Measurements from ENCODE around the gene FAAP100.

FAAP100 gene

GRCh38 chr17:81518113-81518784, 33.9 kb downstream of the FAAP100 start:
- CTCF ChIA-PET: interaction anchor here (1.4 kb wide), 1 partner anchor 34 kb away, joined by 4 read pairs; no protein-coding TSS in a partner anchor
- DNase-seq (ENCODE audit: extremely low spot score): no peak
- TF ChIP-seq SP1 (IDR thresholded peaks at IDR 0.05) (no peak), LEF1 (IDR thresholded peaks at IDR 0.05; ENCODE audit: borderline replicate concordance) (no peak), BHLHE40 (IDR thresholded peaks at IDR 0.05; ENCODE audit: borderline replicate concordance) (no peak), FOXK2 (IDR thresholded peaks at IDR 0.05) (no peak), FOXM1 (IDR thresholded peaks at IDR 0.05; ENCODE audit: borderline replicate concordance) (no peak), ELF4 (IDR thresholded peaks at IDR 0.05) (no peak), CTBP1 (IDR thresholded peaks at IDR 0.05; ENCODE audit: borderline replicate concordance) (no peak), NFRKB (IDR thresholded peaks at IDR 0.05) (no peak), FOXA1 (IDR thresholded peaks at IDR 0.05) (no peak), HDGF (IDR thresholded peaks at IDR 0.05; ENCODE audit: borderline replicate concordance) (no peak), ZNF384 (IDR thresholded peaks at IDR 0.05) (no peak), L3MBTL2 (conservative IDR thresholded peaks at IDR 0.05) (no peak), PKNOX1 (IDR thresholded peaks at IDR 0.05) (no peak), SUZ12 (IDR thresholded peaks at IDR 0.05) (no peak), TARDBP (IDR thresholded peaks at IDR 0.05) (no peak), ARNT (IDR thresholded peaks at IDR 0.05) (no peak)
- POLR2A ChIA-PET: interaction anchor here (1.8 to 7.5 kb wide), 2 partner anchors 28 to 34 kb away, joined by 6 to 66 read pairs; partner anchors contain the start of gene FAAP100

- CTCF ChIA-PET: interaction anchor here (1.4 kb wide), 1 partner anchor 33 kb away, joined by 4 read pairs; no protein-coding TSS in a partner anchor
- POLR2A ChIA-PET: interaction anchor here (1.8 to 7.5 kb wide), 2 partner anchors 27 to 35 kb away, joined by 6 to 66 read pairs; partner anchors contain the start of gene FAAP100
- DNase-seq (ENCODE audit: extremely low spot score): no peak
Observed at GRCh38 chr17:81517339-81518112, 34.6 kb downstream of the FAAP100 start.

GRCh38 chr17:81517009-81517338, 35.2 kb downstream of the FAAP100 start:
- TF ChIP-seq ELF4 (IDR thresholded peaks at IDR 0.05): no peak
- TF ChIP-seq SUZ12 (IDR thresholded peaks at IDR 0.05): no peak
- TF ChIP-seq ZNF384 (IDR thresholded peaks at IDR 0.05): no peak
- no peak for TF ChIP-seq FOXM1 (IDR thresholded peaks at IDR 0.05; ENCODE audit: borderline replicate concordance)
- no peak for TF ChIP-seq HDGF (IDR thresholded peaks at IDR 0.05; ENCODE audit: borderline replicate concordance)
- DNase-seq (ENCODE audit: extremely low spot score): no peak
- CTCF ChIA-PET: no interaction called here
- POLR2A ChIA-PET: interaction anchor here (0.8 to 7.5 kb wide), 2 partner anchors 19 to 26 kb away, joined by 3 to 66 read pairs; no protein-coding TSS in a partner anchor

More at GRCh38 chr17:81517339-81518112, 34.6 kb downstream of the FAAP100 start:
- TF ChIP-seq TARDBP (IDR thresholded peaks at IDR 0.05) (no peak), ZNF384 (IDR thresholded peaks at IDR 0.05) (no peak), ELF4 (IDR thresholded peaks at IDR 0.05) (no peak), L3MBTL2 (conservative IDR thresholded peaks at IDR 0.05) (no peak), CTBP1 (IDR thresholded peaks at IDR 0.05; ENCODE audit: borderline replicate concordance) (no peak), SUZ12 (IDR thresholded peaks at IDR 0.05) (no peak), NFRKB (IDR thresholded peaks at IDR 0.05) (no peak), FOXM1 (IDR thresholded peaks at IDR 0.05; ENCODE audit: borderline replicate concordance) (no peak), FOXK2 (IDR thresholded peaks at IDR 0.05) (no peak), SP1 (IDR thresholded peaks at IDR 0.05) (no peak), BHLHE40 (IDR thresholded peaks at IDR 0.05; ENCODE audit: borderline replicate concordance) (no peak), LEF1 (IDR thresholded peaks at IDR 0.05; ENCODE audit: borderline replicate concordance) (no peak), FOXA1 (IDR thresholded peaks at IDR 0.05) (no peak), ARNT (IDR thresholded peaks at IDR 0.05) (no peak), HDGF (IDR thresholded peaks at IDR 0.05; ENCODE audit: borderline replicate concordance) (no peak)

GRCh38 chr17:81516439-81516838, 35.7 kb downstream of the FAAP100 start:
- no peak for DNase-seq (ENCODE audit: extremely low spot score)
- POLR2A ChIA-PET: interaction anchor here (0.8 to 7.5 kb wide), 3 partner anchors 20 to 35 kb away, joined by 3 to 66 read pairs (median 16); partner anchors contain the start of gene FAAP100
- CTCF ChIA-PET: no interaction called here
- TF ChIP-seq FOXA1 (IDR thresholded peaks at IDR 0.05): no peak
- no peak for TF ChIP-seq SP1 (IDR thresholded peaks at IDR 0.05)
- TF ChIP-seq BHLHE40 (IDR thresholded peaks at IDR 0.05; ENCODE audit: borderline replicate concordance): no peak
- no peak for TF ChIP-seq PKNOX1 (IDR thresholded peaks at IDR 0.05)
- TF ChIP-seq ELF4 (IDR thresholded peaks at IDR 0.05): no peak
- TF ChIP-seq SUZ12 (IDR thresholded peaks at IDR 0.05): no peak
- no peak for TF ChIP-seq LEF1 (IDR thresholded peaks at IDR 0.05; ENCODE audit: borderline replicate concordance)

- TF ChIP-seq ELF4 (IDR thresholded peaks at IDR 0.05) (no peak), ZNF384 (IDR thresholded peaks at IDR 0.05) (no peak), FOXK2 (IDR thresholded peaks at IDR 0.05) (no peak), NFRKB (IDR thresholded peaks at IDR 0.05) (no peak), LEF1 (IDR thresholded peaks at IDR 0.05; ENCODE audit: borderline replicate concordance) (no peak), BHLHE40 (IDR thresholded peaks at IDR 0.05; ENCODE audit: borderline replicate concordance) (no peak), SUZ12 (IDR thresholded peaks at IDR 0.05) (no peak), FOXA1 (IDR thresholded peaks at IDR 0.05) (no peak), PKNOX1 (IDR thresholded peaks at IDR 0.05) (no peak), ARNT (IDR thresholded peaks at IDR 0.05) (no peak), HDGF (IDR thresholded peaks at IDR 0.05; ENCODE audit: borderline replicate concordance) (no peak), L3MBTL2 (conservative IDR thresholded peaks at IDR 0.05) (no peak), FOXM1 (IDR thresholded peaks at IDR 0.05; ENCODE audit: borderline replicate concordance) (no peak), TARDBP (IDR thresholded peaks at IDR 0.05) (no peak), CTBP1 (IDR thresholded peaks at IDR 0.05; ENCODE audit: borderline replicate concordance) (no peak), SP1 (IDR thresholded peaks at IDR 0.05) (no peak)
- DNase-seq (ENCODE audit: extremely low spot score): no peak
- POLR2A ChIA-PET: interaction anchor here (0.7 to 7.5 kb wide), 8 partner anchors 8 to 277 kb away, joined by 3 to 66 read pairs (median 4); partner anchors contain the start of genes FAAP100, NDUFAF8 and TEPSIN
- CTCF ChIA-PET: interaction anchor here (0.7 to 0.9 kb wide), 2 partner anchors 31 to 117 kb away, joined by 3 read pairs; no protein-coding TSS in a partner anchor
Observed at GRCh38 chr17:81515530-81516041, 36.6 kb downstream of the FAAP100 start.

Measured in HEK293T (cell line).